ENCODE data around the gene TCERG1L.

GRCh38 chr10:131092386-131092785, 219.1 kb downstream of the TCERG1L start:
- TF ChIP-seq CTCF (IDR thresholded peaks at IDR 0.05; ENCODE audit: insufficient read depth, low read depth, low read length) (no peak), EZH2 (IDR thresholded peaks at IDR 0.05; ENCODE audit: insufficient read depth, low read length) (no peak)
